NCI-H2196 (cell line): ENCODE measurements around the gene CEACAM19.

ENCODE experiments used
- DNase-seq: peaks from one replicate; lab custom pipeline; 2025; ENCODE audit not compliant: unreplicated experiment; lab: John Stamatoyannopoulos, UW

Gene CEACAM19

GRCh38 chr19:44722131-44723121, 51.1 kb downstream of the CEACAM19 start:
- DNase-seq = no peak

- no peak for DNase-seq
These were observed 52.1 kb downstream of the CEACAM19 start for GRCh38 chr19:44723299-44723951.

GRCh38 chr19:44723952-44724319, 52.7 kb downstream of the CEACAM19 start:
- peak; percentile 82 for DNase-seq

- no peak for DNase-seq
These were observed 54.0 kb downstream of the CEACAM19 start for GRCh38 chr19:44725251-44725650.

GRCh38 chr19:44725684-44726083, 54.4 kb downstream of the CEACAM19 start:
- no peak for DNase-seq

- no peak for DNase-seq
These were observed 55.2 kb downstream of the CEACAM19 start for GRCh38 chr19:44726465-44726864.

- no peak for DNase-seq
These were observed 56.9 kb downstream of the CEACAM19 start for GRCh38 chr19:44728178-44728577.

GRCh38 chr19:44729516-44730033, 58.3 kb downstream of the CEACAM19 start:
- DNase-seq = no peak

GRCh38 chr19:44731081-44731480, 59.8 kb downstream of the CEACAM19 start:
- DNase-seq = no peak

GRCh38 chr19:44731622-44732021, 60.3 kb downstream of the CEACAM19 start:
- no peak for DNase-seq

- no peak for DNase-seq
These were observed 61.1 kb downstream of the CEACAM19 start for GRCh38 chr19:44732235-44733014.
